Stimulated activated CD8-positive, alpha-beta memory T cell treated with anti-CD3 and anti-CD28 coated beads, Interleukin-15, amount 100 ng/mL, for 4 hours (primary cell): Measurements from ENCODE around the gene CCDC102A.
"Not testable (repeated sequence)": the region's sequence is repeated elsewhere in the genome, so short reads cannot be mapped to it uniquely, and the experiment has no call there.

ENCODE experiments used
- DNase-seq, 2 donors: peaks; one replicate each; pipeline ENCODE4 v3.0.0-alpha.2; 2020; ENCODE audit warnings: low read depth in 2 of 2

The CCDC102A gene

DNA sequence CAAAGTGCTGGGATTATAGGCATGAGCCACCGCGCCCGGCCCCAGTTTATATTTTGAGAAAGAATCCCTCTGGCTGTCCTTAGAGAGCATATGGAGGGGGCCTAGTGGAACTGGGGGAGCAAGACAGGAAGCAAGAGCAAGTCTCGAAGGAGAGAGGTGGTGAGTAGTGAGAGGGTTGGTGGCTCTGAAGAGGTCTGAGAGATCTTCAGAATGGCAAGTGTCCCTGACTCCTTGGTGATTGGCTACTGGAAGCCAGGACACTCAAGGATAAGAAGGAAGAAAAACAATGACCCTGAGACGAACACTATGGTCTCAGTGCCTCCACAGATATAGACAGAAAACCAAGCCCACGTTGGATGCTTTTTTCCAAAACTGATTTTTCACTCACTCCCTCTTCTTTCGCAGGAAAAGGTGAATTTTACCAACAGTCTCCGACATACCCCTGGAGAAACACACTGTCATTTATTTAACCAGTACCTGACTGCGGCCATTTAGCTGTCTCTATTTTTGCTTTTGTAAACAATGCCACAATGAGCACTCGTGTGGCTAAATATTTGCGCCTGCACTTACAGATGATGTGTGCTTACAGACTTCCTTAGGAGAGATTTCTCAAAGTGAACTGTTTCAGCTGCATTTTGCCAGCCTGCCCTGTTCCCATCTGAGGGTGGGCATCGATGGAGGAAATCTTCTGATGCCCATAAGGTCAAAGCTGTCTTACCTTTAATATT lies 34.2 kb downstream of the CCDC102A start:
- no peak for DNase-seq

DNA sequence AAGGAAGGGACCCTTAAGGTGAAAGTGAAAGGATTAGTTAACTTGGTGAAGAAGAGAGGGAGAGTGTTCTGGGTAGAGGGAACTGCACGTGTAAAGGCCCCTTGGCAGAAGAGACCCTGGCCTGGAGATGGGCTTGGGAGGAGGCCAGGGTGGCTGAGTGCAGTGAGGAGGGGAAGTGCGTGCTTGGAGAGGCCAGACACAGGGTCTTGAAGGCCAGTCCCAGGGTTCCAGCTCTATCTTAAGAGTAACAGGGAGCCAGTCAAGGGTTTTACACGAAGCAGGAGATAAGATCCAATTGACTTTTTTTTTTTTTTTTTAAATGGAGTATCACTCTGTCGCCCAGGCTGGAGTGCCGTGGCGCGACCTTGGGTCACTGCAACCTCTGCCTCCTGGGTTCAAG lies 34.9 kb downstream of the CCDC102A start:
- no peak for DNase-seq

DNA sequence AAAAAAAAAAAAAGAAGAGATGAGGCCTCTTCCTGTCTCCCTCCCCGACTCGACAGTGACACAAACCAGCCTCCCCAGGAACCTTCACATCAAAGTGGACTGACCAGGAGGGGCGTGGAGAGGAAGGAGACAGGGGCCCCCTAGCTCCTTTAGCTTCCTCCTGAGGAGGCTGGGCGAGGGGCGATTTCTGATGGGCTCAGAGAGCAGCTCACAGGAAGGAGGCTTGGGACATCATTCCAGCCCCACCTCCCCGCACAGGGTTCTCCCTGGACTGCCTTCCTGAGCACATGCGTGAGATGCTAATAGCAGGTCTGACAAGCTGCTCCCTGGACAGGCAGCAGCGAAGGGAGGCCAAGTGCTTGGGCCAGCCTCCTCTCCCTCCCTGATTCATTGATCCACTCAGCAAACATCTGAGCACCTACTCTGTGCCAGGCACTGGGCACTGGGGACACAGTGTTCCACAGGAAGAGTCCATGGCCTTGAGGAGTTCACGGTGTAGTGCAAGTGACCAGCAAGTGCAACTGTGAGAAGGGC lies 35.7 kb downstream of the CCDC102A start:
- DNase-seq: no peak

DNA sequence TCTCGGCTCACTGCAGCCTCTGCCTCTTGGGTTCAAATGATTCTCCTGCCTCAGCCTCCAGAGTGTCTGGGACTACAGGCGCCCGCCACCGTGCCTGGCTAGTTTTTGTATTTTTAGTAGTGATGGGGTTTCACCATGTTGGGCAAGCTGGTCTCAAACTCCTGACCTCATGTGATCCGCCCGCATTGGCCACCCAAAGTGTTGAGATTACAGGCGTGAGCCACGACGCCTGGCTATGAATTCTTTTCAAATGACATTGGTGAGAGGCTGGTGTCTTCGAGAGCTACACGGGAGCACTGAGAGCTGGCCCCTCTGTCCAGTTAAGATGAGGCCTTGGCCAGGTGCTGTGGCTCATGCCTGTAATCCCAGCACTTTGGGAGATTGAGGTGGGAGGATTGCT lies 36.4 kb downstream of the CCDC102A start:
- DNase-seq: not testable (repeated sequence)

DNA sequence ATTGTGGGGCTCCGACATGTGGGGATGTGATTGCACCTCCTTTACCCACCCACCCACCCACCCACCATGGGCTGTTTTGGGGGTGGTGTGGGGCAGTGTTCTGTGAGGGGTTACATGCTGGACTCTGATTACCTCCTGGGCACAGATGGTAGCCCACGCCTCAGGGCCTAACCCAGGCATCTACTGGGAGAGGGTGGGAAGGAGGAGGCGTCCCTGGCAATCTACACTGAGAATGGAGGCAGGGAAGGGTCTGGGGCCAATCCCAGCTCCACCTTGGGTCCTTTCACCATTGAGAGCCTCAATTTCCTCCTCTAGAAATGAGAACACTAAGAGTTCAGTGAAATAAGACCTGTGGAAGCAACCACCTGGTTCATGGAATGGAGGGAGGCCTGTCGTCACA lies 38.3 kb downstream of the CCDC102A start:
- DNase-seq: no peak

DNA sequence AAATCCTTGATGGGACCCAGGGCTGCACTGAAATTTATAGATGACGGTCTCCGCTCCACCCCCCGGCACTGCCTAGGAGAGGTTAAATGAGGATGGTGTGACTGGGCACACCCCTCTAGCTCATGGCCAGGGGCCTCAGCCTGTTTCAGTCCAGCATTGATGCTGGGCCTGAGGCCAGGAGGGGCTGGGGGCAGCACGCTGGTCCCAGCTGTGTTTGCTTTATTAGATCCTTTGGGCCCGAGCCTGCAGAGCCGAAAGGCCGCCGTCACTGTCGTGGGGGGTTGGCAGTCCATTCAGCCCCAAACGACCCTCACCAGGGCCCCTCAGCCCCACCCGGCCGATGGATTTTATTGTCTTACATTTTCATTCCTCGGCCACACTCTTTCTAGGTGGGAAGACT lies 39.2 kb downstream of the CCDC102A start:
- DNase-seq: no peak

DNA sequence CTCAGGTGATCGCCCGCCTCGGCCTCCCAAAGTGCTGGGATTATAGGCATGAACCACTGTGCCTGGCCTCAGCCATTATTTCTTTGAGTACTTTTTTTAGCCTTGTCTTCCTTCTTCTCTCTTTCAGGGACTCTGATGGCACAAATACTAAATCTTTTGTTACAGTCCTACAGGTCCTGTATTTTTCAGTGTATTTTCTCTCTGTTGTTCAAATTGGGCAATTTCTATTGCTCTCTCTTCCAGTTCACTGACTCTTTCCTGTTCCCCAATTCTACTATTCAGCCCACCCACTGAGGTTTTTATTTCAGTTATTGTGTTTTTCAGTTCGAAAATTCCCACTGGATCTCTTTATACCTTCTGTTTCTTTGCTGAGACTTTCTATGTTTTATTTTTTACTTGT lies 42.6 kb downstream of the CCDC102A start:
- no peak for DNase-seq

DNA sequence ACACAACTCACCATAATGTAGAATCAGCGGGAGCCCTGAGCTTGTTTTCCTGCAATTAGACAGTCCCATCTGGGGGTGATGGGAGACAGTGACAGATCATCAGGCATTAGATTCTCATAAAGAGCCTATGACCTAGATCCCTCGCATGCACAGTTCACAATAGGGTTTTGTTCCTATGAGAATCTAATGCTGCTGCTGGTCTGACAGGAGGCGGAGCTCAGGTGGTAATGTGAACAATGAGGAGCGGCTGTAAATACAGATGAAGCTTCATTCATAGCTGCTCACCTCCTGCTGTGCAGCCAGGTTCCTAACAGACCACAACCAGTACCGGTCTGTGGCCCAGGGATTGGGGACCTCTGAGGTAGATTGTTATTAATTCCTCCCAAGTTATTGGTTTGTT lies 47.1 kb downstream of the CCDC102A start:
- DNase-seq: no peak

DNA sequence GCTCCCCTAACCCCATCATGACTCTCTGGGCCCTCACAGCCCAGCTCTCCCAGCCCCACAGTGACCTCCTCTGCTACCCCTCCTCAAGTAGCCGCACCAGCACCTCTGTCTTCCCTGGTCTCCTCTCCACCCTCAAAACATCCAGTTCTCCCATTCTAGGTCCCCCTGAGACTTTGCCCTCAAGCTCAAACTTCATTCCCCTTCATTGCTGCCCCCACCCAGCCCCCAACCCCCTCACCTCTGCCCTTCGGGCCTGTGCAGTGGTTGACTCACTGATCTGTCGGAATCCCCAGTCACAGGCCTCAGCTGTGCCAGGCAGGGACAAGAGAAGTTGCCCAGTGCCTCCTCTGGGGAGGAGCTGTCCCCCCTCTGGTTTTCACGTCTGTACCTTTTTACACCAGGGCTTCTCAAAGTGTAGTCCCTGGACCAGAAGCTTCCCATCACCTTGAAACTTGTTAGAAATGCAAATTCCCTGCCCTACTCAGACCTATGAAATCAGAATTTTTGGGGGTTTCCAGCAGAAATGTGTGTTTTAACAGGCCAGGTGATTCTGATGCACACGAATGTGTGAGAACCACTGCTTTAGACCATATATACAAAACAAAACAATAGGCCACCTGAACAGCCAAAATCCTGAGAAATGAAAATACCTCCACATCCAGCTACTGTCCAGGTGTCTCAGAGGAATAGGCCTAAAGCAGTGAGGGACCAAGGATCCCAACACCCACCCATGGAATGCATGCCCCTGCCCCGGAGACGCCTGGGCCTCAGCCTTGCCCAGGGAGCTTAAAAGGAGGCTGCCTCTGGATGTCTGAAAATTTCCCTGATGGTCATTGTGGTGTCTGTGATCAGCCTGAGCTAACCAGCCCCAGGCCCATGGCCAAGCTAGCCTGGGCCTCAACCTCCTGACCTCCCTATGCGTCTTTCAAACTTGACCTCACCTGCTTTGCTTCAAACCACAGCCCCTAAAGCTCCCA lies 49.2 kb downstream of the CCDC102A start:
- DNase-seq: no peak

DNA sequence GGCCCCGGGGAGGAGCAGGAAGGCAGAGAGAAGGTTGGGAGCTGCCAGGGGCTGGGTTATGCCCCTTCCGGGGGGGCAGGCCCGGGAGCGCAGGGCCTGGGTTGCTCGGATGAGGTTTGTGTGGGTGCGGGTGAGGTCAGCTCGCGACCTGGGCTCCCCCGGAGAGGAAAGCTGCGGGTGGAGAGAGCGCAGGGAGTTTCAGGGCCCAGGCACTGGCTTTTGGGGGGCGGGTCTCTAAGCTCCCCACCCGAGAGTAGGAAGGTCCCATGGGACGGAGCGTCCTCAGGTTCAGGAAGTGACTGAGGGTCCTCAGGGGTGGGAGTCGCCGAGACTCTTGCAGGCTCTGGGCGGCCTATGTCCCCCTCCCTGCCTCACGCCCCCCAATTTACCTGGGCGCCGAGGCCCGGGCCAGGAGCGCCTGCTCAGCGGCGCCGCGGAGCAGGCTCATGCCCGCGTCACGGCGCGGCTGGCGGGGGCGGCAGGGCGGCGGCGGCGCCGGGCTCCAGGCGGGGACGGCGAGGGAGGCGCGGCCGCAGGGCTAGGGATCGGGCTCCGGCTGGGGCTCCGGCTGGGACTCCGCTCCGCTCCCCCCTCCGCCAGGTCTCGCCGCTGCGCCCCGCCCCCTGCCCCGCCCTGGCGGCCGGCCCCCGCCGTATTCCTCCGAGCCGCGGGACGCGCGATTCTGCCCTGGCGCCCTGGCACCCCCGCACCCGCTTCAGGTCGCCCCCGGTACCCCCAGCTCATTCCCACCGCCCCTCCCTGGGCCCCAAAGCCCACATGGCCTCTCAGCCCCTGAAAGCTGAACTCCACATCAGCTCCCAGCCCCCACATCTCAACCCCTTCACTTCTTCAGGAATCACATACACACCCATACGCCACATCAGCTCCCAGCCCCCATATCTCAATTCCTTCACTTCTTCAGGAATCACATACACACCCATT lies 50.2 kb downstream of the CCDC102A start, which contains the start of gene DOK4:
Gene DOK4 (minus strand): TSS at position 578 of the 942 bp plus-strand sequence. CDS start 6,986 bp downstream, outside the sequence.
- DNase-seq: peak; percentile 30 to 57

DNA sequence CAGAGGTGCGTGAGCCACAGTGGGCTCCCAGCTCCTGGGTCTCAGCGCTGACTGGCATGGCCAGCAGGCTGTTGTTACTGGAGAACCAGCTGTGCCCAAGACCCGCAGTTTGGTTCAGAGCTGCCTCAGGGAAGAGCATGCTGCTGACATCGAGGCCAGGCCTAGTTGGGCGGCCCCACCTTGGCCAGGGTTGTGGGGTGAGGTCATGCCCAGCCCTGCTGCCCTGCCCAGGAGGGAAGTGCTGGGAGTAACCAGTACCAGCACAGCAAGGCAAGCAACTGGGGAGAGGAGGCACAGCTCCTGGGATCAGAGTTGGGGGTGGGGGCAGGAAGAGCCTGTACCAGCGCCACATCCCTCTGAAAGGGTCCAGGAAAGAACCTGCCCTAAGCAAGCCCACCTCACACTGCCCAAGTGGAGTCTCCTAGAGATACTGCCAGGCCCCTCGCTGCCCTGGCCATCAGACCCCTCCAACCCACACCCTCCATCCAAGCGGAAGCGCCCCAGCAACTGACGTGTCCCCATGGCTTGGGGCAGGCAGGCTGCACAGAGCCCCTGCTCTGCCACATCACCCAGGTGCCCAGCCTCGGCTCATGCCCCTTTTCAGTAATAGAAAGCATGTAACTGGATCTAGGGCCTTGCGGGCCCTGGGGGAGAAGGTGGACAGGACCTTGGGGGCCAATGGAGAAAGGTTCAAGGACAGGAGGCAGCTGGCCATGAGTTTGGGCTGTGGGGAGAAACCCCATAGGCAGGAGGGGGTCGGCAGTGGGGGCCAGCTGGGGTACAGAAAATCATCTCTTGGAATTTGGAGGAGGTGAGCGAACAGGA lies 51.1 kb downstream of the CCDC102A start:
- DNase-seq: no peak

DNA sequence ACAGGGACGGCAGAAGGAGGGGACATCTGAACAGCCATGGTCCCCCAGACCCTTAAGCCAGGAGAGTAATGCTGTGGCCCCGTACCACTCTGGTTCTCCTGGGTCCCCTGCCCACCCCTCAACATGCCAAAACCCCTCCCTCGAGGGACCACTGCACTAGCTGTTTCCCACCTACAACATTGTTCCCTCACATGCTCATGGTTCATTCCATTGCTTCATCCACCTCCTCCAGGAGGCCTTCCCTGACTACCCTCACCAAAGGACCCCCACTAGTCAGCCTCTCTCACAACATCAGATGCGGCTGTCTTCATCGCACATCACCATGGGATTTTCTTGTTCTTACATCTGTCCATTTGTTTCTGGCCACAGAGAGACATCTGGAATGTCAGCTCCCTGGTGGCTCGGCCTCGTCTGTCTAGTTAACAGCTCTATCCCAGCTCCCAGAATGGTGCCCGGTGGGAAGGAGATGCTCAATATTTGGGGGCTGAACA lies 51.8 kb downstream of the CCDC102A start:
- DNase-seq: no peak

DNA sequence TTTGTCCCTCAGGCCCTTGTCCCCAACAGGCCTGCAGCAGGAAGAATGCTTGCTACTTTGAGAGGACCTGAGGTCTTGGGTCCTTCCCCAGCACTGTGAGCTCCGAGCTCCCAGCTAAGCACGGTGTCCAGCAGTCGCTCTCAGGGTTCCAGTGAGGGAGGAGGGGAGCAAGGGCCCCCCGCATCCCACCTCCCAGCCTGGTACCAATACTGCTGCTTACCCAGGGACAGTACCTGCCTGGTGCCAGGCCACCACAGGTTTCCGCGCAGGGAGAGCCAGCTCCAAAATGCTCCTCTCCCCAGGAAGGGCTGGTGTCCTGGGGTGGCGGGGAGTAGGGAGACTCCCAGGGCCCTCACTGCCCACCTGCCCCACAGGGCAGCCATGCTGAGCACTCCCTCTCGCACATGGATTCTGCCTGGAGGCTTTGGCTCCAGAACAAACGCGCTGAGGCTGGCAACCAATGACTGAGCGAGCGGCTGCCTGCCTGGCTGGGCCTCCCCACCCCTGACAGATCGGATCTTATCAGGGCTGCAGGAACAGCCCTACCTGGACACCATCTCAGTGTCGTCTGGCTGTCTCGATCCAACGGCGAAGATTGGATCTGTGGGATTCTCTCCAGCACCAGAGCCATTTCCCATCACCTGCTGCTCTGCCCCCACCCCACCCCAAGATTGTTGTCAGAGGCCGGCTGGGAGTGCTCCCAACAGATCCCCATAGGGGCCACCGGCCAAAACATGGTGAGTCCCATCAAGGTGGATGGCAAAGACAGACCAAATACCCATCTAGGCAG lies 52.5 kb downstream of the CCDC102A start:
- DNase-seq: no peak

DNA sequence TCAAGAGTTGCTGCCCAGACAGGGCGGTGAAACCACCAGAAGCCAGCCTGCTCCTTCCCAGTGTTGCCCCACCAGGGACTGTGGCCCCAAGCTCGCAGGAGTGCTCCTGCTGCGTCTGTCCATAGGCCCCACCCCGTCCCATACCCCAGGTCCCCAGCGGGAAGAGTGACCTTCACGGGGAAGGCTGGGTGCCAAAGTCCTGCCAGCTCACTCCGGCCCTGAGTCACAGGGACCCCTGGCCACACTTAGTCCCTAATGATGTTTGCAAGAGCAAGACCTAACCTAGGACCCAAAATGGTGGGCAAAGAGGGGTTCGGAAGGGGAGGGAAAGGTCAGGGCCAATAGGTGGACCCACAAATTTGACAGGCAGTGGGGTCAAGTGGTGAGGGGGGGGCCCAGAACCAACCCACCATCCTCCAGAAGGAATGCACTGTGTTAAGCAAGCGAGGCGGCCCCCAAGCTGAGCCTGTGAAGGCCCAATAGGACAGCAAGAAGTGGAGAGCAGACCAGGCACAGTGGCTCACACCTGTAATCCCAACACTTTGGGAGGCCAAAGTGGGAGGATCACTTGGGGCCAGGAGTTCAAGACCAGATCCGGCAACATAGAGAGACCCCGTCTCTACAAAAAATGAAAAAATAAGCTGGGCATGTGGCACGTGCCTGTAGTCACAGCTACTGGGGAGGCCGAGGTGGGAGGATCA lies 53.4 kb downstream of the CCDC102A start:
- DNase-seq: no peak

DNA sequence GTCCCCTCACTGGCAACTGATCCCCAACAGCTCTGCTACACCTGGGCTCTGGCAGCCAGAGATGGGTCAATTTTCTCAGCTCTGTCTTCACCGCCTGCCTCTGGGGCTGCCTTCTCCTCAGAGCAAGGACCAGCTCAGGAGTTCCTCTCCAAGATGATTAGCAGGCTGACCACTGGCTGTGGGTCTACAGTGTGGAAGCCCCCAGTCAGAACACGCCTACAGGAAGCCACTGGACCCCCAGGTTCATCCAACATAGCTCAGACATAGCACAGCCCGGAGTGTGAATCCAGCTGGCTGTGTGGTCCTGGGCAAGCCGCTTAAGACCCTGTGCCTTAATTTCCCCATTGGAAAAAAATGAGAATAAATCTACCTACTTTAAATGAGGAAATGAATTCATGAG lies 55.0 kb downstream of the CCDC102A start:
- no peak for DNase-seq

DNA sequence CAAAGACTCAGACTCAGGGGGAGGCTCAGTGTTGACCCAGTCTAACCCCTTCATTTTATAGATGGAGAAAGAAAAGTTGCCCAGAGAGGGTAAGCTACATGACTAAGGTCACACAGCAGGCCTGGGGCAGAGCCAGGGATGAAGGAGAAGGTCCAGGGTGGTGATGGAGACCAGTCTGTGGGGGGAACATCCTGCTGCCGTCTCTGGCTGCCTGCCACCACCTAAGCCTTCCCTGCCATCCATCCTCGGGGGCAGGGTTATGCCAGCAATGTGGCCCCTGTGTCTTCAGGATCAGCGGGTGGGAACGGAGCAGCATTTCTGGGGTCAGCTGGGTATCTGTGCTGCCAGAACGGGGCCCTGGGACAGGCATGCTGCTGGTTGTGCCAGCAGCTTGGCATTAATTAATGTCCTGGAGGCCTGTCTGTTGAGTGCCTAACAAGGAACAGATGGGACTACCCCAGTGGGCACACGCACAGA lies 55.6 kb downstream of the CCDC102A start:
- no peak for DNase-seq

DNA sequence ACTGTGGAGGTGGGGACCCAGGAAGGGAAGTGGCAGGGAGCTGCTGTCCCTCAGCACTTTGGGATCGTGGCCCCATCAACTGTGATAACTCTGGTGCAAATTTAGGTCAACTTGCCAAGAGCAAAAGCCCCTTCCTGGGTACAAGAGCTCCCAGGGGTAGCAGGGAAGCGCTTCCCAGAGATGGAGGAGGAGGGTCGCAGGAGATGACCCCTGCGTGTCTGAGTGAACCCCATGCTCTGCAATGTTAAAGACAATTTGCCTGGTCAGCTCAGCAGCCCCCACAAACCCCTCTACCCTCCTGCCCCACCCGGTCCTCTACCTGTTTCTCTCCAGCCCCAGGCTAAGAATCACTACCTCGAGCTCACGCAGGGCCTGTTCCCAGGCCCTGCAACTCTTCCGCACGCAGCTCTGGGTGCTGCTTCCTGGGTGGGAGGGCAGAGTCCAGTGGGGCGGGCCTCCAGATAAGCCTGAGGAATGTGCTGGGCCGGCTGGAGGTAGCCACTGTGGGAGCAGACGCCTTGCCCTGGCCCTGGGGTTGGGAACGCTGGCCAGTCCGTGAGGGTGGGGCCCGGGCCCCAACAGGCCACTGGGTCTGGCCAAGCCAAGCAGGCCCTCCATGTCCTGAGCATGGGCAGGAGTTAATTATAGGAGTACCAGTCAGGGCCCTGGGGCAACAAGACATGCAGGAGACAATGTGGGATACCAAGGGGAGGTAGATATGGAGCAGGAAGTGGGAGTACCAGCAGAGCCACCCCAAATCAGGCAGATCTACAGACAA lies 56.2 kb downstream of the CCDC102A start:
- no peak for DNase-seq
